ENCODE data around the gene MRPL50.

- TF ChIP-seq SUZ12 (IDR thresholded peaks at IDR 0.05), result no peak
- no peak for TF ChIP-seq FOXA1 (IDR thresholded peaks at IDR 0.05)
- no peak for TF ChIP-seq ELF4 (IDR thresholded peaks at IDR 0.05)
- TF ChIP-seq NFRKB (IDR thresholded peaks at IDR 0.05), result no peak
- no peak for TF ChIP-seq BHLHE40 (IDR thresholded peaks at IDR 0.05; ENCODE audit: borderline replicate concordance)
- no peak for TF ChIP-seq ARNT (IDR thresholded peaks at IDR 0.05)
- TF ChIP-seq LEF1 (IDR thresholded peaks at IDR 0.05; ENCODE audit: borderline replicate concordance), result no peak
- TF ChIP-seq SP1 (IDR thresholded peaks at IDR 0.05), result no peak
Measured at GRCh38 chr9:101438523-101438922, 40.1 kb upstream of the MRPL50 start.

Data from HEK293T (cell line).